GM12878 (cell line): ENCODE results near the gene CDKN2B-AS1. TPM values are rescaled to one million over a fixed set of nuclear protein-coding genes. Genes with fewer than 3 reads are reported as not detected.

Experiments used
- ATAC-seq: fragments of 200-7000 bp; cut with Tn5 transposase; 3 replicates; pipeline ENCODE4 v1.9.1; 2020; ENCODE audit warnings: mild to moderate bottlenecking, moderate library complexity
- BruUV-seq: library from RNA; stranded (reverse); fragments of 400-500 nt; replicated peaks from 2 replicates; lab custom pipeline; 2021; lab: Mats Ljungman, UMichigan
- CTCF ChIA-PET: fragments of 300-600 bp; sonication (Branson Sonifier 250); formaldehyde crosslinking; extraction: SDS; loops from one replicate; lab custom pipeline; 2021; ENCODE audit warnings: inconsistent platforms; lab: Yijun Ruan, JAX
- POLR2A ChIA-PET: fragments of 350-600 bp; formaldehyde crosslinking; extraction: SDS; loops from one replicate; lab custom pipeline; 2021; ENCODE audit warnings: inconsistent platforms; lab: Charles Lee
- RAD21 ChIA-PET: fragments of 300-600 bp; sonication (Branson Sonifier 250); formaldehyde crosslinking; loops from one replicate; lab custom pipeline; 2023; ENCODE audit warnings: antibody characterized with exemption; ENCODE audit not compliant: unreplicated experiment; lab: Charles Lee
- SMC1A ChIA-PET: fragments of 300-600 bp; sonication (Branson Sonifier 250); formaldehyde crosslinking; loops from one replicate; lab custom pipeline; 2023; ENCODE audit not compliant: unreplicated experiment, uncharacterized antibody; lab: Charles Lee
- DNase-seq: peaks from one replicate; pipeline ENCODE4 v3.0.0-alpha.2; 2011; ENCODE audit warnings: low read depth, low spot score
- FAIRE-seq: peaks from 3 replicates; lab custom pipeline; 2011; peaks lifted over from hg19 to GRCh38; lab: Jason Lieb, UNC
- H2AFZ ChIP-seq: 2 replicates; pipeline ENCODE4 v1.6.0; 2011; ENCODE audit warnings: low read depth, low read length, control low read depth; ENCODE audit not compliant: control insufficient read depth
- H3K27ac ChIP-seq: 2 replicates; pipeline ENCODE4 v1.5.1; 2011; ENCODE audit warnings: control low read depth; ENCODE audit not compliant: control insufficient read depth, insufficient read depth
- H3K27me3 ChIP-seq, 2 experiments: replicated peaks in 1 of 2; 2 replicates each; pipeline versions ENCODE4 v1.6.0 to v1.6.1; 2011; ENCODE audit warnings: low read length in 1 of 2; ENCODE audit not compliant: control insufficient read depth in 2 of 2, insufficient read depth in 2 of 2
- H3K36me3 ChIP-seq, 2 experiments: 2 replicates each; pipeline ENCODE4 v1.5.1; 2011; ENCODE audit warnings: low read length in 1 of 2; ENCODE audit not compliant: control insufficient read depth in 2 of 2, insufficient read depth in 2 of 2
- H3K4me1 ChIP-seq: 2 replicates; pipeline ENCODE4 v1.6.1; 2011; ENCODE audit warnings: mild to moderate bottlenecking, low read length, moderate library complexity, mixed read lengths; ENCODE audit not compliant: control insufficient read depth, insufficient read depth
- H3K4me2 ChIP-seq: 2 replicates; pipeline ENCODE4 v1.6.0; 2011; ENCODE audit warnings: control low read depth; ENCODE audit not compliant: control insufficient read depth, insufficient read depth
- H3K4me3 ChIP-seq: fragments of 200-600 bp; sonication (generic); 2 replicates; pipeline ENCODE4 v1.5.1; 2016
- H3K79me2 ChIP-seq: 2 replicates; pipeline ENCODE4 v1.6.0; 2011; ENCODE audit warnings: low read length; ENCODE audit not compliant: control insufficient read depth, insufficient read depth
- H3K9ac ChIP-seq: 2 replicates; pipeline ENCODE4 v1.8.0; 2011; ENCODE audit warnings: low read length, control low read depth, mixed read lengths; ENCODE audit not compliant: control insufficient read depth, insufficient read depth
- H3K9me3 ChIP-seq: replicated peaks from 3 replicates; pipeline ENCODE4 v1.5.1; 2011; ENCODE audit warnings: mild to moderate bottlenecking, low read length; ENCODE audit not compliant: control insufficient read depth, insufficient read depth
- H4K20me1 ChIP-seq: 2 replicates; pipeline ENCODE4 v1.6.0; 2011; ENCODE audit not compliant: control insufficient read depth, insufficient read depth
- IRF5 ChIP-seq: fragments of 450-650 bp; IDR thresholded peaks from 2 replicates; pipeline ENCODE4 v1.6.1; 2017; ENCODE audit warnings: borderline replicate concordance
- MYB ChIP-seq: fragments of 150-350 bp; IDR thresholded peaks from 2 replicates; pipeline ENCODE4 v1.6.1; 2014; ENCODE audit warnings: mild to moderate bottlenecking, low read depth, low read length, borderline replicate concordance
- NRF1 ChIP-seq: conservative IDR thresholded peaks from 2 replicates; pipeline ENCODE4 v1.6.1; 2011; ENCODE audit warnings: mild to moderate bottlenecking, low read depth, low read length, improper control_type of control experiment
- RUNX3 ChIP-seq: IDR thresholded peaks from 2 replicates; pipeline ENCODE4 v1.6.1; 2012; ENCODE audit warnings: low read length, inconsistent platforms
- SIN3A ChIP-seq: IDR thresholded peaks from 2 replicates; pipeline ENCODE4 v1.6.1; 2012; ENCODE audit warnings: low read depth, low read length, improper control_type of control experiment
- SMAD5 ChIP-seq: IDR thresholded peaks from 2 replicates; pipeline ENCODE4 v1.6.1; 2016; ENCODE audit warnings: antibody characterized with exemption, low read depth
- SUPT20H ChIP-seq: IDR thresholded peaks from 2 replicates; pipeline ENCODE4 v1.6.1; 2011; ENCODE audit warnings: low read depth, mild to moderate bottlenecking, low read length, moderate library complexity, borderline replicate concordance; ENCODE audit not compliant: control insufficient read depth
- ZBTB11 ChIP-seq: fragments of 450-650 bp; formaldehyde crosslinking; IDR thresholded peaks from 2 replicates; pipeline ENCODE4 v1.5.0; 2022; ENCODE audit warnings: mild to moderate bottlenecking, missing genetic modification characterization
- ZNF592 ChIP-seq: fragments of 450-650 bp; IDR thresholded peaks from 2 replicates; pipeline ENCODE4 v1.6.1; 2017; ENCODE audit warnings: mild to moderate bottlenecking, moderate library complexity
- ZNF687 ChIP-seq: fragments of 450-650 bp; IDR thresholded peaks from 2 replicates; pipeline ENCODE4 v1.6.1; 2017; ENCODE audit warnings: mild to moderate bottlenecking, moderate library complexity
- WGBS: methylation state at CpG from one replicate; pipeline ENCODE4 v1.1.6; 2016; ENCODE audit warnings: low lambda C conversion rate; ENCODE audit not compliant: insufficient replicate concordance, insufficient coverage; ENCODE audit errors: missing lambda C conversion rate; 5-methylcytosine and 5-hydroxymethylcytosine counted together
- in situ Hi-C: fragments of 300-500 bp; cut with MboI; formaldehyde crosslinking; loops from 9 replicates; pipeline ENCODE4 v1.14.3; 2018; ENCODE audit warnings: mixed read lengths
- intact Hi-C: fragments of 100-400 bp; cut with micrococcal nuclease; formaldehyde crosslinking; loops from one replicate; pipeline ENCODE4 v1.14.2; 2022; ENCODE audit not compliant: unreplicated experiment
- polyA plus RNA-seq, 11 experiments: library from polyadenylated mRNA; depleted of rRNA in 4 of 11; unstranded in 6 of 11; stranded (reverse) in 5 of 11; fragments of >200 nt; fragmentation: Nextera tagmentation in 4 of 11; fragmentation: Illumina TruSeq in 1 of 11; extraction: Ambion mirVana in 4 of 11; extraction: Trizol in 1 of 11; gene quantifications; 1 replicate in 1 of 11; 2 replicates in 10 of 11; pipeline versions ENCODE4 v1.2.1 to v1.2.3, GENCODE V29; 2011 to 2016; ENCODE audit warnings: inconsistent platforms in 2 of 11, missing spikeins in 2 of 11, low read depth in 1 of 11
- total RNA-seq, 4 experiments: library from RNA; depleted of rRNA in 3 of 4; stranded (reverse); fragments of >200 nt in 3 of 4; fragmentation: Illumina TruSeq in 1 of 4; extraction: Trizol in 1 of 4; gene quantifications; 2 replicates each; pipeline versions ENCODE4 v1.2.1 to v1.2.3, GENCODE V29; 2013 to 2021

Gene CDKN2B-AS1
- total and polyA plus RNA-seq, 10 of the 15 experiments (the other 5 are each of a cell fraction or from before 2014, with no cell fraction given): 0.22 to 2.2 (median 1.0) TPM; not detected in 1

GRCh38 chr9:21976334-21976875 is 18.2 kb upstream of the CDKN2B-AS1 start:
- 86% methylated on average over 19 of the region's 19 CpGs for WGBS
- TF ChIP-seq ZNF592: no peak
- TF ChIP-seq MYB: no peak
- no peak for TF ChIP-seq IRF5
- no peak for TF ChIP-seq SUPT20H
- no peak for TF ChIP-seq RUNX3
- TF ChIP-seq ZNF687: no peak
- TF ChIP-seq SIN3A: no peak
- no peak for TF ChIP-seq SMAD5
- no peak for TF ChIP-seq ZBTB11 (CRISPR knock-in tag)
- no peak for TF ChIP-seq NRF1
- TF ChIP-seq, all 136 proteins: peak for 0
- ChIA-PET SMC1A (no interaction called here), RAD21 (interaction anchor here (1.5 kb wide), 1 partner anchor 163 kb away, joined by 3 read pairs; no protein-coding TSS in a partner anchor), CTCF (interaction anchor here (1.8 kb wide), 1 partner anchor 32 kb away, joined by 8 read pairs; the partner anchor contains the start of gene CDKN2B), POLR2A (interaction anchor here (0.5 kb wide), 1 partner anchor 15 kb away, joined by 5 read pairs; no protein-coding TSS in a partner anchor)
- intact Hi-C loops (no loop called here), in situ Hi-C loops (no loop called here)
- no peaks in the 10 kb centered on the region; the same call in 1 of the 2 replicates for H4K20me1 ChIP-seq
- H3K4me3 ChIP-seq: no peak overlapping the region
- FAIRE-seq (no peak), ATAC-seq (no peak), DNase-seq (no peak)
- no peaks in the 10 kb centered on the region for H3K4me1 ChIP-seq
- no peak overlapping the region for H2AFZ ChIP-seq
- H3K79me2 ChIP-seq: no peaks in the 10 kb centered on the region
- no TSS peak for BruUV-seq
- no peak overlapping the region for H3K27ac ChIP-seq
- no peaks in the 10 kb centered on the region for H3K9me3 ChIP-seq
- no peak overlapping the region for H3K4me2 ChIP-seq
- no peak overlapping the region for H3K9ac ChIP-seq
- no peaks in the 10 kb centered on the region for H3K36me3 ChIP-seq
- peaks cover 0 to 3% of the 10 kb centered on the region in 2 experiments; a peak in 1 of 4 replicates for H3K27me3 ChIP-seq
